Fibroblast of skin of scalp (primary cell): ENCODE data around the gene PRAMEF4. TPM values are rescaled to one million over a fixed set of nuclear protein-coding genes. Genes with fewer than 3 reads are reported as not detected.
A peak's percentile ranks its signal among the peaks of the same experiment; 100 is the strongest.
"Not testable (repeated sequence)": the region's sequence is repeated elsewhere in the genome, so short reads cannot be mapped to it uniquely, and the experiment has no call there.

ENCODE experiments used
- DNase-seq: peaks from one replicate; pipeline ENCODE4 v3.0.0-alpha.2; 2013
- polyA plus RNA-seq, 2 experiments: library from polyadenylated mRNA; unstranded; fragments of 120-200 nt; gene quantifications; one replicate each; pipeline ENCODE4 v1.2.1, GENCODE V29; 2013; ENCODE audit not compliant: insufficient read length in 2 of 2

PRAMEF4 gene
- not detected for polyA plus RNA-seq (2013, experiment 1 of 2; ENCODE audit: insufficient read length)
- polyA plus RNA-seq (2013, experiment 2 of 2; ENCODE audit: insufficient read length): not detected

GRCh38 chr1:12886101-12886500 lies at the start of gene PRAMEF4:
Gene PRAMEF4 (minus strand): TSS chr1:12886201. CDS start chr1:12883394, 2,807 bp downstream.
- not testable (repeated sequence) for DNase-seq

GRCh38 chr1:12924368-12924767 lies 38.4 kb upstream of the PRAMEF4 start:
- not testable (repeated sequence) for DNase-seq

- not testable (repeated sequence) for DNase-seq
Measured at GRCh38 chr1:12921749-12922148, 35.7 kb upstream of the PRAMEF4 start.

- not testable (repeated sequence) for DNase-seq
Measured at GRCh38 chr1:12916310-12916709, 30.3 kb upstream of the PRAMEF4 start, which contains the start of gene PRAMEF7. Gene PRAMEF7 (plus strand): TSS chr1:12916610. CDS start chr1:12917693, 1,083 bp downstream.

GRCh38 chr1:12903793-12904572 lies 18.0 kb upstream of the PRAMEF4 start:
- DNase-seq: not testable (repeated sequence)

- DNase-seq: not testable (repeated sequence)
Measured at GRCh38 chr1:12899186-12899585, 13.2 kb upstream of the PRAMEF4 start.

- DNase-seq: not testable (repeated sequence)
Measured at GRCh38 chr1:12898170-12898569, 12.2 kb upstream of the PRAMEF4 start, which contains the start of gene PRAMEF10. Gene PRAMEF10 (minus strand): TSS chr1:12898270. CDS start chr1:12895847, 2,423 bp downstream.

GRCh38 chr1:12878453-12878852 lies 7.5 kb downstream of the PRAMEF4 start:
- not testable (repeated sequence) for DNase-seq

- not testable (repeated sequence) for DNase-seq
Measured at GRCh38 chr1:12863131-12863880, 22.7 kb downstream of the PRAMEF4 start.

GRCh38 chr1:12856786-12857185 lies 29.2 kb downstream of the PRAMEF4 start, which contains the start of gene PRAMEF2:
Gene PRAMEF2 (plus strand): TSS chr1:12857086. CDS start chr1:12859010, 1,924 bp downstream.
- DNase-seq: not testable (repeated sequence)

- DNase-seq: peak; percentile 0
Measured at GRCh38 chr1:12851779-12852178, 34.2 kb downstream of the PRAMEF4 start.

- not testable (repeated sequence) for DNase-seq
Measured at GRCh38 chr1:12848620-12849019, 37.4 kb downstream of the PRAMEF4 start, which contains the start of gene HNRNPCL1. Gene HNRNPCL1 (minus strand): TSS chr1:12848720. CDS start chr1:12848289, 431 bp downstream.

- DNase-seq: not testable (repeated sequence)
Measured at GRCh38 chr1:12833251-12833650, 52.8 kb downstream of the PRAMEF4 start.

- not testable (repeated sequence) for DNase-seq
Measured at GRCh38 chr1:12831310-12831709, 54.7 kb downstream of the PRAMEF4 start, which contains the start of gene PRAMEF11. Gene PRAMEF11 (minus strand): TSS chr1:12831410. CDS start chr1:12828789, 2,621 bp downstream.
